Left lung (tissue), 10 donors: ENCODE results near the gene CYP51A1. TPM values are rescaled to one million over a fixed set of nuclear protein-coding genes. Genes with fewer than 3 reads are reported as not detected.
A peak's percentile ranks its signal among the peaks of the same experiment; 100 is the strongest.

Experiments
- ATAC-seq: fragments of 200-7000 bp; cut with Tn5 transposase; one replicate; pipeline ENCODE4 v1.9.1; 2020; ENCODE audit warnings: moderate library complexity
- DNase-seq, 4 donors: peaks; one replicate each; pipeline ENCODE4 v3.0.0-alpha.2; 2013 to 2020
- H3K27ac ChIP-seq, 2 donors: fragments of 200-600 bp; sonication (generic) in 1 of 2; one replicate each; pipeline versions ENCODE4 v1.5.0 to v1.8.0; 2020 to 2021
- H3K27me3 ChIP-seq, 2 donors: fragments of 200-600 bp; sonication (generic) in 1 of 2; one replicate each; pipeline versions ENCODE4 v1.5.0 to v1.8.0; 2020 to 2021
- H3K36me3 ChIP-seq, 2 donors: fragments of 200-600 bp; sonication (generic) in 1 of 2; one replicate each; pipeline versions ENCODE4 v1.5.0 to v1.8.0; 2020 to 2021
- H3K4me1 ChIP-seq, 2 donors: fragments of 200-600 bp; one replicate each; pipeline ENCODE4 v1.8.0; 2021
- H3K4me3 ChIP-seq, 2 donors: fragments of 200-600 bp; sonication (generic) in 1 of 2; one replicate each; pipeline versions ENCODE4 v1.5.0 to v1.8.0; 2020 to 2021; ENCODE audit warnings: mild to moderate bottlenecking in 1 of 2
- H3K9me3 ChIP-seq, 2 donors: fragments of 200-600 bp; sonication (generic) in 1 of 2; one replicate each; pipeline versions ENCODE4 v1.5.0 to v1.8.0; 2020 to 2021
- CTCF ChIP-seq, 2 donors: fragments of 200-600 bp; sonication (generic) in 1 of 2; IDR thresholded peaks; one replicate each; pipeline versions ENCODE4 v1.5.0 to v1.8.0; 2021; ENCODE audit warnings: antibody characterized with exemption in 2 of 2
- intact Hi-C, 2 donors: fragments of 100-400 bp; cut with DNase I; formaldehyde crosslinking; loops; one replicate each; pipeline versions ENCODE4 v1.11.2 to v1.14.2; 2022
- polyA plus RNA-seq, 6 donors: library from polyadenylated mRNA; unstranded; fragments of 120-200 nt; gene quantifications; one replicate each; pipeline ENCODE4 v1.2.1, GENCODE V29; 2013; ENCODE audit not compliant: insufficient read length in 6 of 6
- total RNA-seq, 2 donors: library from RNA; stranded (reverse); fragmentation: NEBNext Ultra II Directional; extraction: Animal tissue kit (Norgen Biotek cat#: 25700); gene quantifications; one replicate each; pipeline ENCODE4 v1.2.1, GENCODE V29; 2021
- donor health status: DM: no; HTN: yes; CAD: no.
- donor health status: DM: no; HTN: no; CAD: no.

CYP51A1 gene
- total and polyA plus RNA-seq, 8 donors, result 35.1 to 271 (median 42.7) TPM

DNA sequence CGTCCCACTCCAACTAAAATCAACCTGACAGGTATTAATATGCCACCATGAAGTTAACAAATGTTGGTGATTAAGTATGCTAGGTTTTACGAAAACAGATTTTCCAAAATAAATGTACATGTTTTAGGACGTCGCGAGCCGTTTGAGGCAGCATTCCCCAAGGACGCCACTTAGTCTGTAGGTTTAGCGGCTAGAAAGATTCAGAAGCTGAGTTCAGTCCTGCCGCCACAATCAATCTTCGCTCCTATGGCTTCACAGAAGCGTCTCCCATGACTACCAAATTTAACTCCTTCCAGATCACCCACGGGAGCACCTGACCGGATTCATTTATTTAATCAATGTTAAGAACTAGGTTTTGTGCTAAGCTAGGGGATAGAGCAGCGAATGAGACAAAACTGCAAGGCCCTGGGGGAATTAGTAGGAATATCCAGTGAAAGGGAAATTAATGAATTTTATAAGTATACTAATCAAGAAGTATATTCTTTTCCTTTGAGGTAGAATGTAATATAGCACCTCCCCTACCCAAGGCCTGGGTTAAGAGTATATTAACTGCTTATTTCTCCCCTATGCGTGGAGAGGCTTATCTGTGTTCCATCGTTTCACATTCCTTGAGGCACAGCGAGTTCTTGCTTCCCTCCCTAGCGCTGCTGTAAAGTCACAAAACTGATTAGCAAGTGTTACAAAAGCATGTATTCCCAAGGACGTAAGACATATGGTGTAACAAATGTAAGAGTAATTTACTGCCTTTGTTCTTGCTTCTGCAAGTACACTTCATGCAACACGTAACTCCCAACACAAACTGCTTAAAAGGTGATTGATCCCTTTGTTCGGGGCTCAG lies 994 bp upstream of the CYP51A1 start:
- intact Hi-C loops, result no loop called here
- H3K4me3 ChIP-seq, result peak overlapping the region; percentile 93 to 100

GRCh38 chr7:92133737-92134270 lies 473 bp downstream of the CYP51A1 start:
- Histone ChIP-seq H3K36me3 (peaks cover 0 to 17% of the 10 kb centered on the region in 2 donors), H3K4me1 (peaks cover 0 to 34% of the 10 kb centered on the region in 2 donors), H3K4me3 (peak overlapping the region; percentile 93 to 100), H3K27me3 (no peaks in the 10 kb centered on the region), H3K9me3 (no peaks in the 10 kb centered on the region), H3K27ac (peak overlapping the region; percentile 91 to 98)
- intact Hi-C loops, result no loop called here
- peak; percentile 72 to 80 for TF ChIP-seq CTCF (IDR thresholded peaks at IDR 0.05)
- ATAC-seq (peak; percentile 59), DNase-seq (peak; percentile 73 to 90 (median 79))

More for the DNA sequence above, 994 bp upstream of the CYP51A1 start:
- ATAC-seq (peak; percentile 7), DNase-seq (peak in 2 of 4 donors; percentile 10 to 41)
- no peak for TF ChIP-seq CTCF (IDR thresholded peaks at IDR 0.05)
- Histone ChIP-seq H3K36me3 (peaks cover 0 to 2% of the 10 kb centered on the region in 2 donors), H3K27ac (peak overlapping the region; percentile 91 to 98), H3K4me1 (peaks cover 0 to 34% of the 10 kb centered on the region in 2 donors), H3K27me3 (no peaks in the 10 kb centered on the region), H3K9me3 (no peaks in the 10 kb centered on the region)

DNA sequence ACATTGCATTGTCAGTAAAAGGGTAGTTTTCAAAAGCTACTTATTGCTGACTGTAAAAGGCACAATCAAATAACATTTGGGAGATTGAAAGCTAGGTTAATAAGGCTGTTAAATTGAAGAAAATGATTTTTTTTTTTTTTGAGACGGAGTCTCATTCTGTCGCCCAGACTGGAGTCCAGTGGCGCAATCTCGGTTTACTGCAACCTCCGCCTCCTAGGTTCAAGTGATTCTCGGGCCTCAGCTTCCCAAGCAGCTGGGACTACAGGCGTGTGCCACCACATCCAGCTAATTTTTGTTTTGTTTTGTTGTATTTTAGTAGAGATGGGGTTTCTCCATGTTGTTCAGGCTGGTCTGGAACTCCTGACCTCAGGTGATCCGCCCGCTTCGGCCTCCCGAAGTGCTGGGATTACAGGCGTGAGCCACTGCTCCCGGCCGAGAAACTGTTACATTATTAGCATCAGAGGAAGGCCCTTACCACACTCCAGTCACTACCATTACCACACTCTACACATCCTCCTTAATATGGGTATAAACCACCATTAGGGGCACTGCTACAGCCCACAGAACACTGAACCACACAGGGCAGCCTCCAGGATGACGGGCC lies 1.0 kb downstream of the CYP51A1 start:
- DNase-seq, result no peak

DNA sequence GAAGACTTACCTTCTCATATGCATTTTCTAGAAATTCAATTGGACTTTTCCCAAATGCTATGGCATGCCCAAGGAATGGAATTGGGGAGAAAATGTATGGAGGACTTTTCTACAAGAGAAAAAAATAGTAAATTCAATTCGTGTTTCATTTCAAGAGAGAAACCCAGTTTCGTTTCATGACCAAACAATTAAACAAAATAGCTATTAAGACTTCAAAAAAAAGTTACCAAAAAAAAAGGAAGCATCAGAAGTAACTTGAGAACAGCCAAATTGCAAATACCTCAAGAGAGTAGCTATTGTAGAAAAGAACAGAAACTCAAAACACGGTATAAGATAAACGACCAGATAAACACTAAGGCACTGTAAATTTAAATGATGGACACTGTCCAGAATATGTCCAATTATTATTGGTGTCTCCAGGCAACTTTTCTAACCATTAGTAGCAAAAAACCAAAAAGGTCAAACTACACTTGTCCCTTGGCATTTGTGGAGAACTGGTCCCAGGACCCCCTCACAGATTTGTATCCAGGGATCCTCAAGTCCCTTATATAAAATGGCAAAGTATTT lies 2.4 kb downstream of the CYP51A1 start:
- TF ChIP-seq CTCF (IDR thresholded peaks at IDR 0.05), result no peak
- Histone ChIP-seq H3K27ac (no peak overlapping the region), H3K4me3 (peak overlapping the region in 1 of 2 donors; percentile 100), H3K4me1 (peaks cover 0 to 34% of the 10 kb centered on the region in 2 donors), H3K27me3 (no peaks in the 10 kb centered on the region), H3K36me3 (peaks cover 0 to 34% of the 10 kb centered on the region in 2 donors), H3K9me3 (no peaks in the 10 kb centered on the region)
- intact Hi-C loops, result no loop called here
- DNase-seq, result no peak
- no peak for ATAC-seq

More for the DNA sequence above, 1.0 kb downstream of the CYP51A1 start:
- H3K27ac ChIP-seq, result peak overlapping the region; percentile 91 to 98
- intact Hi-C loops, result no loop called here
- H3K36me3 ChIP-seq, result peaks cover 0 to 21% of the 10 kb centered on the region in 2 donors
- ATAC-seq, result peak; percentile 1
- TF ChIP-seq CTCF (IDR thresholded peaks at IDR 0.05), result no peak
- H3K4me1 ChIP-seq, result peaks cover 0 to 34% of the 10 kb centered on the region in 2 donors
- H3K9me3 ChIP-seq, result no peaks in the 10 kb centered on the region
- H3K4me3 ChIP-seq, result peak overlapping the region; percentile 93 to 100
- no peaks in the 10 kb centered on the region for H3K27me3 ChIP-seq
